Medulla oblongata (tissue), 1 donor: ENCODE measurements around the gene CETP.
"Not testable (repeated sequence)": the region's sequence is repeated elsewhere in the genome, so short reads cannot be mapped to it uniquely, and the experiment has no call there.

Experiments
- DNase-seq: peaks from one replicate; pipeline ENCODE4 v3.0.0-alpha.2; 2015; ENCODE audit errors: extremely low spot score

CETP gene

GRCh38 chr16:56934599-56935145, 27.1 kb upstream of the CETP start:
- DNase-seq, result not testable (repeated sequence)

- DNase-seq, result no peak
These were observed 26.5 kb upstream of the CETP start for GRCh38 chr16:56935201-56935600.

GRCh38 chr16:56936491-56936890, 25.3 kb upstream of the CETP start:
- no peak for DNase-seq

- peak; percentile 73 for DNase-seq
These were observed 24.8 kb upstream of the CETP start for GRCh38 chr16:56936950-56937349.

- DNase-seq, result no peak
These were observed 22.9 kb upstream of the CETP start for GRCh38 chr16:56938664-56939513.

- no peak for DNase-seq
These were observed 21.9 kb upstream of the CETP start for GRCh38 chr16:56939801-56940200.

- no peak for DNase-seq
These were observed 20.7 kb upstream of the CETP start for GRCh38 chr16:56941092-56941491.

GRCh38 chr16:56941856-56942331, 19.9 kb upstream of the CETP start:
- DNase-seq, result no peak

GRCh38 chr16:56943761-56944375, 17.9 kb upstream of the CETP start:
- no peak for DNase-seq

- no peak for DNase-seq
These were observed 16.6 kb upstream of the CETP start for GRCh38 chr16:56944954-56945839.

- DNase-seq, result no peak
These were observed 15.8 kb upstream of the CETP start for GRCh38 chr16:56945847-56946527.

- DNase-seq, result no peak
These were observed 14.8 kb upstream of the CETP start for GRCh38 chr16:56946767-56947603.

- DNase-seq, result no peak
These were observed 14.2 kb upstream of the CETP start for GRCh38 chr16:56947604-56947995.

- DNase-seq, result no peak
These were observed 13.5 kb upstream of the CETP start for GRCh38 chr16:56948234-56948633.

GRCh38 chr16:56950051-56950450, 11.7 kb upstream of the CETP start:
- no peak for DNase-seq

GRCh38 chr16:56950455-56950854, 11.3 kb upstream of the CETP start:
- no peak for DNase-seq

GRCh38 chr16:56950881-56951771, 10.6 kb upstream of the CETP start:
- peak; percentile 81 for DNase-seq

GRCh38 chr16:56953006-56953405, 8.7 kb upstream of the CETP start:
- no peak for DNase-seq

GRCh38 chr16:56956076-56956475, 5.7 kb upstream of the CETP start:
- no peak for DNase-seq
